A549 (cell line): ENCODE measurements around the gene CDH4. TPM values are rescaled to one million over a fixed set of nuclear protein-coding genes. Genes with fewer than 3 reads are reported as not detected.

Source experiments
- ATAC-seq, 2 experiments: fragments of 200-7000 bp in 1 of 2; fragments of >200 bp in 1 of 2; cut with Nextera tagmentation in 1 of 2; cut with Tn5 transposase in 1 of 2; 3 replicates each; pipeline versions ENCODE4 v1.8.0 to v1.9.1; 2018 to 2020; ENCODE audit warnings: mild to moderate bottlenecking in 1 of 2, moderate library complexity in 1 of 2
- CTCF ChIA-PET: fragments of 300-600 bp; sonication (Branson Sonifier 250); formaldehyde crosslinking; extraction: SDS; loops from one replicate; lab custom pipeline; 2021; ENCODE audit warnings: antibody characterized with exemption, inconsistent platforms; lab: Yijun Ruan, JAX
- POLR2A ChIA-PET: fragments of 350-600 bp; formaldehyde crosslinking; extraction: SDS; loops from one replicate; lab custom pipeline; 2021; ENCODE audit warnings: antibody characterized with exemption, inconsistent platforms; lab: Yijun Ruan, JAX
- DNase-seq, 2 experiments: peaks; one replicate each; pipeline versions ENCODE4 v3.0.0 to v3.0.0-alpha.2; 2011 to 2016; ENCODE audit warnings: low read depth in 1 of 2, low spot score in 1 of 2
- FAIRE-seq: peaks from 2 replicates; lab custom pipeline; 2011; peaks lifted over from hg19 to GRCh38; lab: Jason Lieb, UNC
- H3K27ac ChIP-seq, 2 experiments: fragments of >200 bp; sonication (Bioruptor Twin); formaldehyde crosslinking; 3 replicates each; pipeline ENCODE4 v1.5.1; 2016 to 2017
- H3K4me1 ChIP-seq: fragments of >200 bp; sonication (Bioruptor Twin); formaldehyde crosslinking; 3 replicates; pipeline ENCODE4 v1.6.1; 2016
- H3K4me2 ChIP-seq: fragments of >200 bp; sonication (Bioruptor Twin); formaldehyde crosslinking; 3 replicates; pipeline ENCODE4 v1.6.1; 2016
- H3K4me3 ChIP-seq: fragments of >200 bp; sonication (Bioruptor Twin); formaldehyde crosslinking; 3 replicates; pipeline ENCODE4 v1.5.1; 2016
- H3K9me3 ChIP-seq: fragments of >200 bp; sonication (Bioruptor Twin); formaldehyde crosslinking; 3 replicates; pipeline ENCODE4 v1.6.1; 2016
- CBX8 ChIP-seq: fragments of 200-600 bp; sonication (generic); IDR thresholded peaks from 2 replicates; pipeline ENCODE4 v1.6.1; 2016
- CEBPB ChIP-seq, 2 experiments: fragments of >200 bp in 1 of 2; sonication (Bioruptor Twin) in 1 of 2; formaldehyde crosslinking in 1 of 2; IDR thresholded peaks; 2 replicates each; pipeline ENCODE4 v1.6.1; 2012 to 2016
- CHD2 ChIP-seq: fragments of 150-350 bp; IDR thresholded peaks from 2 replicates; pipeline ENCODE4 v1.6.1; 2014; ENCODE audit warnings: low read length; ENCODE audit not compliant: partially characterized antibody
- CHD4 ChIP-seq: fragments of 200-600 bp; sonication (generic); IDR thresholded peaks from 2 replicates; pipeline ENCODE4 v1.6.1; 2016; ENCODE audit warnings: antibody characterized with exemption, mild to moderate bottlenecking, borderline replicate concordance
- CTCF ChIP-seq: fragments of >200 bp; sonication (Bioruptor Twin); formaldehyde crosslinking; IDR thresholded peaks from 3 replicates; pipeline ENCODE4 v1.5.1; 2016
- EHMT2 ChIP-seq: fragments of 200-600 bp; sonication (generic); IDR thresholded peaks from 2 replicates; pipeline ENCODE4 v1.6.1; 2016; ENCODE audit warnings: antibody characterized with exemption, low read depth, mild to moderate bottlenecking, moderate library complexity
- FOXS1 ChIP-seq: fragments of 250-450 bp; sonication (Bioruptor Pico); IDR thresholded peaks from 2 replicates; pipeline ENCODE4 v1.5.0; 2020; ENCODE audit warnings: mild to moderate bottlenecking, moderate library complexity
- HMGXB4 ChIP-seq: fragments of 250-450 bp; sonication (Bioruptor Pico); IDR thresholded peaks from 2 replicates; pipeline ENCODE4 v1.5.0; 2021; ENCODE audit warnings: mild to moderate bottlenecking, moderate library complexity, borderline replicate concordance
- HOXB5 ChIP-seq: fragments of 250-450 bp; sonication (Bioruptor Pico); IDR thresholded peaks from 2 replicates; pipeline ENCODE4 v1.5.0; 2020; ENCODE audit warnings: mild to moderate bottlenecking, moderate library complexity
- JUN ChIP-seq, 2 experiments: fragments of >200 bp; sonication (Bioruptor Twin); formaldehyde crosslinking; IDR thresholded peaks; 2 replicates in 1 of 2; 3 replicates in 1 of 2; pipeline ENCODE4 v1.6.1; 2016 to 2017
- MAFK ChIP-seq: fragments of 450-650 bp; IDR thresholded peaks from 2 replicates; pipeline ENCODE4 v1.6.1; 2014; ENCODE audit not compliant: partially characterized antibody
- MAX ChIP-seq: IDR thresholded peaks from 2 replicates; pipeline ENCODE4 v1.6.1; 2012
- MAZ ChIP-seq: fragments of 150-350 bp; IDR thresholded peaks from 2 replicates; pipeline ENCODE4 v1.6.1; 2014; ENCODE audit warnings: antibody characterized with exemption, low read depth, low read length, borderline replicate concordance
- MYC ChIP-seq: IDR thresholded peaks from 2 replicates; pipeline ENCODE4 v1.6.1; 2012; ENCODE audit warnings: mild to moderate bottlenecking, inconsistent platforms, low read length, improper control_type of control experiment, borderline replicate concordance
- NFE2L2 ChIP-seq: fragments of 150-350 bp; conservative IDR thresholded peaks from 2 replicates; pipeline ENCODE4 v1.6.1; 2014; ENCODE audit warnings: low read length
- POLR2A ChIP-seq: IDR thresholded peaks from 2 replicates; pipeline ENCODE4 v1.6.1; 2012; ENCODE audit warnings: mild to moderate bottlenecking, low read length
- POLR2AphosphoS2 ChIP-seq: conservative IDR thresholded peaks from 2 replicates; pipeline ENCODE4 v1.6.1; 2012; ENCODE audit warnings: low read length, improper control_type of control experiment, inconsistent platforms
- RNF2 ChIP-seq: fragments of 200-600 bp; sonication (generic); IDR thresholded peaks from 2 replicates; pipeline ENCODE4 v1.6.1; 2016; ENCODE audit warnings: low read depth, mild to moderate bottlenecking, antibody characterized with exemption, moderate library complexity, borderline replicate concordance
- SMC3 ChIP-seq: fragments of >200 bp; sonication (Bioruptor Twin); formaldehyde crosslinking; IDR thresholded peaks from 3 replicates; pipeline ENCODE4 v1.6.1; 2018; ENCODE audit warnings: inconsistent platforms
- TFCP2L1 ChIP-seq: fragments of 250-450 bp; sonication (Bioruptor Pico); IDR thresholded peaks from 2 replicates; pipeline ENCODE4 v1.5.0; 2021; ENCODE audit warnings: mild to moderate bottlenecking
- ZC3H11A ChIP-seq: fragments of 450-650 bp; IDR thresholded peaks from 2 replicates; pipeline ENCODE4 v1.6.1; 2014; ENCODE audit warnings: antibody characterized with exemption, mild to moderate bottlenecking
- ZNF302 ChIP-seq: fragments of 250-450 bp; sonication (Bioruptor Pico); IDR thresholded peaks from 2 replicates; pipeline ENCODE4 v1.9.0; 2021; ENCODE audit warnings: inconsistent platforms, mild to moderate bottlenecking, moderate library complexity
- ZSCAN20 ChIP-seq: fragments of 250-450 bp; sonication (Bioruptor Pico); IDR thresholded peaks from 2 replicates; pipeline ENCODE4 v1.8.0; 2022; ENCODE audit warnings: mild to moderate bottlenecking, moderate library complexity
- WGBS: methylation state at CpG from one replicate; pipeline ENCODE4 v1.1.6; 2017; ENCODE audit errors: missing lambda C conversion rate; 5-methylcytosine and 5-hydroxymethylcytosine counted together
- polyA plus RNA-seq, 4 experiments: library from polyadenylated mRNA; depleted of rRNA in 3 of 4; stranded (reverse); fragments of >200 nt; fragmentation: RNase III in 1 of 4; extraction: RNeasy Plus Mini Kit Qiagen cat#74134 plus additional on column Dnase treatment in 1 of 4; gene quantifications; 2 replicates in 3 of 4; 3 replicates in 1 of 4; pipeline ENCODE4 v1.2.3, GENCODE V29; 2011 to 2017
- TF ChIP-seq, protein P1 (sequence below): fragments of >200 bp; sonication (Bioruptor Twin); formaldehyde crosslinking; IDR thresholded peaks from 3 replicates; pipeline ENCODE4 v1.6.1; 2016

CDH4 gene
- polyA plus RNA-seq, 2 of the 4 experiments (the other 2 are of a cell fraction) = 3.4 to 10.3 TPM

GRCh38 chr20:61932199-61932592, 680.1 kb downstream of the CDH4 start (continued):
- TF ChIP-seq, protein P1, sequence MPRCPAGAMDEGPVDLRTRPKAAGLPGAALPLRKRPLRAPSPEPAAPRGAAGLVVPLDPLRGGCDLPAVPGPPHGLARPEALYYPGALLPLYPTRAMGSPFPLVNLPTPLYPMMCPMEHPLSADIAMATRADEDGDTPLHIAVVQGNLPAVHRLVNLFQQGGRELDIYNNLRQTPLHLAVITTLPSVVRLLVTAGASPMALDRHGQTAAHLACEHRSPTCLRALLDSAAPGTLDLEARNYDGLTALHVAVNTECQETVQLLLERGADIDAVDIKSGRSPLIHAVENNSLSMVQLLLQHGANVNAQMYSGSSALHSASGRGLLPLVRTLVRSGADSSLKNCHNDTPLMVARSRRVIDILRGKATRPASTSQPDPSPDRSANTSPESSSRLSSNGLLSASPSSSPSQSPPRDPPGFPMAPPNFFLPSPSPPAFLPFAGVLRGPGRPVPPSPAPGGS = no peak
- TF ChIP-seq CEBPB (IDR thresholded peaks at IDR 0.05) = no peak
- no peak for TF ChIP-seq SMC3
- TF ChIP-seq JUN (IDR thresholded peaks at IDR 0.05) = no peak
- no peak for TF ChIP-seq FOXS1
- no peak for TF ChIP-seq HOXB5
- TF ChIP-seq, all 56 proteins: peak for 0

GRCh38 chr20:61932711-61933480, 680.8 kb downstream of the CDH4 start:
- H3K9me3 ChIP-seq = no peaks in the 10 kb centered on the region
- no peak overlapping the region for H3K27ac ChIP-seq
- no peak overlapping the region for H3K4me2 ChIP-seq
- FAIRE-seq (no peak), ATAC-seq (no peak), DNase-seq (no peak)
- 92% methylated on average over 33 of the region's 38 CpGs for WGBS
- H3K4me3 ChIP-seq = no peak overlapping the region
- CTCF ChIA-PET = no interaction called here
- POLR2A ChIA-PET = no interaction called here
- H3K4me1 ChIP-seq = no peaks in the 10 kb centered on the region
- TF ChIP-seq MYC (no peak), CBX8 (no peak), EHMT2 (no peak), MAX (no peak), HMGXB4 (CRISPR knock-in tag) (no peak), MAFK (no peak), MAZ (no peak), CHD4 (no peak), CTCF (no peak), ZC3H11A (no peak), CEBPB (IDR thresholded peaks at IDR 0.05) (no peak), TFCP2L1 (CRISPR knock-in tag) (no peak), POLR2AphosphoS2 (no peak), CHD2 (no peak), RNF2 (no peak), NFE2L2 (no peak), ZNF302 (CRISPR knock-in tag) (no peak), POLR2A (no peak), ZSCAN20 (no peak)
